Skeletal muscle satellite cell (primary cell): ENCODE measurements around the gene ADK.
"Not testable (repeated sequence)": the region's sequence is repeated elsewhere in the genome, so short reads cannot be mapped to it uniquely, and the experiment has no call there.

ENCODE experiments used
- H3K27me3 ChIP-seq: 2 replicates; pipeline ENCODE4 v1.7.0; 2013; ENCODE audit warnings: low read length; ENCODE audit not compliant: control insufficient read depth, insufficient read depth
- H3K36me3 ChIP-seq: 2 replicates; pipeline ENCODE4 v1.7.0; 2013; ENCODE audit warnings: mild to moderate bottlenecking, control low read depth, low read length; ENCODE audit not compliant: insufficient read depth
- H3K4me1 ChIP-seq: 2 replicates; pipeline ENCODE4 v1.7.0; 2013; ENCODE audit warnings: low read length; ENCODE audit not compliant: control insufficient read depth, insufficient read depth
- H3K4me2 ChIP-seq: 2 replicates; pipeline ENCODE4 v1.7.0; 2013; ENCODE audit warnings: mild to moderate bottlenecking, low read length
- H3K4me3 ChIP-seq: 2 replicates; pipeline ENCODE4 v1.7.0; 2013; ENCODE audit warnings: low read length
- H3K9ac ChIP-seq: 2 replicates; pipeline ENCODE4 v1.7.0; 2013; ENCODE audit warnings: mild to moderate bottlenecking, low read depth, low read length, moderate library complexity
- H3K9me3 ChIP-seq: replicated peaks from 2 replicates; pipeline ENCODE4 v1.7.0; 2013; ENCODE audit warnings: mild to moderate bottlenecking, control low read depth, low read length

Gene ADK

GRCh38 chr10:74335501-74335900 is 184.5 kb downstream of the ADK start:
- no peak overlapping the region for H3K4me3 ChIP-seq

GRCh38 chr10:74337330-74338016 is 186.5 kb downstream of the ADK start:
- Histone ChIP-seq H3K4me2 (no peak overlapping the region), H3K27me3 (no peaks in the 10 kb centered on the region)

More at GRCh38 chr10:74335501-74335900, 184.5 kb downstream of the ADK start:
- H3K36me3 ChIP-seq: no peaks in the 10 kb centered on the region
- peaks cover 4% of the 10 kb centered on the region for H3K4me1 ChIP-seq
- H3K27me3 ChIP-seq: no peaks in the 10 kb centered on the region
- H3K4me2 ChIP-seq: no peak overlapping the region
- H3K9me3 ChIP-seq: no peaks in the 10 kb centered on the region
- no peak overlapping the region for H3K9ac ChIP-seq

GRCh38 chr10:74342991-74343390 is 192.0 kb downstream of the ADK start:
- no peak overlapping the region for H3K4me2 ChIP-seq
- no peaks in the 10 kb centered on the region for H3K36me3 ChIP-seq
- no peaks in the 10 kb centered on the region for H3K4me1 ChIP-seq
- H3K9ac ChIP-seq: no peak overlapping the region
- no peaks in the 10 kb centered on the region for H3K27me3 ChIP-seq
- H3K9me3 ChIP-seq: no peaks in the 10 kb centered on the region
- no peak overlapping the region for H3K4me3 ChIP-seq

More at GRCh38 chr10:74337330-74338016, 186.5 kb downstream of the ADK start:
- H3K4me1 ChIP-seq: peaks cover 4% of the 10 kb centered on the region
- H3K9me3 ChIP-seq: no peaks in the 10 kb centered on the region
- no peaks in the 10 kb centered on the region for H3K36me3 ChIP-seq
- H3K9ac ChIP-seq: no peak overlapping the region
- no peak overlapping the region for H3K4me3 ChIP-seq

GRCh38 chr10:74343804-74344203 is 192.8 kb downstream of the ADK start:
- H3K9ac ChIP-seq: no peak overlapping the region
- H3K4me1 ChIP-seq: no peaks in the 10 kb centered on the region
- no peaks in the 10 kb centered on the region for H3K27me3 ChIP-seq
- no peak overlapping the region for H3K4me3 ChIP-seq
- no peaks in the 10 kb centered on the region for H3K9me3 ChIP-seq
- H3K36me3 ChIP-seq: no peaks in the 10 kb centered on the region
- H3K4me2 ChIP-seq: no peak overlapping the region

GRCh38 chr10:74344306-74344705 is 193.3 kb downstream of the ADK start:
- H3K4me3 ChIP-seq: no peak overlapping the region
- H3K9ac ChIP-seq: no peak overlapping the region
- no peaks in the 10 kb centered on the region for H3K27me3 ChIP-seq
- no peaks in the 10 kb centered on the region for H3K4me1 ChIP-seq
- no peak overlapping the region for H3K4me2 ChIP-seq
- no peaks in the 10 kb centered on the region for H3K9me3 ChIP-seq
- H3K36me3 ChIP-seq: no peaks in the 10 kb centered on the region

GRCh38 chr10:74347522-74347921 is 196.5 kb downstream of the ADK start:
- Histone ChIP-seq H3K4me3 (no peak overlapping the region), H3K27me3 (no peaks in the 10 kb centered on the region), H3K4me1 (no peaks in the 10 kb centered on the region), H3K9me3 (no peaks in the 10 kb centered on the region), H3K4me2 (no peak overlapping the region), H3K36me3 (no peaks in the 10 kb centered on the region), H3K9ac (no peak overlapping the region)

GRCh38 chr10:74353021-74353420 is 202.0 kb downstream of the ADK start:
- not testable (repeated sequence) for H3K9ac ChIP-seq, H3K4me2 ChIP-seq, H3K4me3 ChIP-seq, H3K27me3 ChIP-seq, H3K4me1 ChIP-seq, H3K36me3 ChIP-seq, H3K9me3 ChIP-seq

GRCh38 chr10:74361678-74362077 is 210.7 kb downstream of the ADK start:
- H3K36me3 ChIP-seq: peaks cover 8% of the 10 kb centered on the region
- no peak overlapping the region for H3K9ac ChIP-seq
- H3K4me1 ChIP-seq: peaks cover 4% of the 10 kb centered on the region
- H3K4me2 ChIP-seq: no peak overlapping the region
- H3K9me3 ChIP-seq: no peaks in the 10 kb centered on the region
- no peak overlapping the region for H3K4me3 ChIP-seq
- no peaks in the 10 kb centered on the region for H3K27me3 ChIP-seq

- no peaks in the 10 kb centered on the region for H3K9me3 ChIP-seq
- H3K4me3 ChIP-seq: no peak overlapping the region
- peaks cover 4% of the 10 kb centered on the region for H3K4me1 ChIP-seq
- H3K4me2 ChIP-seq: no peak overlapping the region
- peaks cover 8% of the 10 kb centered on the region for H3K36me3 ChIP-seq
- H3K27me3 ChIP-seq: no peaks in the 10 kb centered on the region
- H3K9ac ChIP-seq: no peak overlapping the region
These were observed 212.7 kb downstream of the ADK start for GRCh38 chr10:74363727-74364126.

- no peak overlapping the region for H3K4me3 ChIP-seq
- peaks cover 4% of the 10 kb centered on the region for H3K4me1 ChIP-seq
- H3K27me3 ChIP-seq: no peaks in the 10 kb centered on the region
- no peaks in the 10 kb centered on the region for H3K9me3 ChIP-seq
- H3K36me3 ChIP-seq: peaks cover 8% of the 10 kb centered on the region
- no peak overlapping the region for H3K9ac ChIP-seq
- H3K4me2 ChIP-seq: no peak overlapping the region
These were observed 214.1 kb downstream of the ADK start for GRCh38 chr10:74365109-74365508.

GRCh38 chr10:74371696-74372095 is 220.7 kb downstream of the ADK start:
- H3K36me3 ChIP-seq: no peaks in the 10 kb centered on the region
- no peak overlapping the region for H3K4me3 ChIP-seq
- no peaks in the 10 kb centered on the region for H3K9me3 ChIP-seq
- no peak overlapping the region for H3K4me2 ChIP-seq
- H3K4me1 ChIP-seq: no peaks in the 10 kb centered on the region
- no peak overlapping the region for H3K9ac ChIP-seq
- H3K27me3 ChIP-seq: no peaks in the 10 kb centered on the region

- Histone ChIP-seq H3K9ac (no peak overlapping the region), H3K4me3 (no peak overlapping the region), H3K9me3 (no peaks in the 10 kb centered on the region), H3K36me3 (no peaks in the 10 kb centered on the region), H3K4me1 (no peaks in the 10 kb centered on the region), H3K4me2 (no peak overlapping the region), H3K27me3 (no peaks in the 10 kb centered on the region)
These were observed 222.0 kb downstream of the ADK start for GRCh38 chr10:74373059-74373458.
